HG03108 (cell line): ENCODE data around the gene ALDH1A2.

Experiments
- ATAC-seq: cut with Tn5 transposase; IDR thresholded peaks from one replicate; pipeline ENCODE4 v1.9.1; 2021; ENCODE audit warnings: moderate library complexity; ENCODE audit not compliant: unreplicated experiment

ALDH1A2 gene

GRCh38 chr15:57910672-57911071 lies 154.8 kb downstream of the ALDH1A2 start:
- ATAC-seq: no peak

GRCh38 chr15:57909388-57909787 lies 156.1 kb downstream of the ALDH1A2 start:
- ATAC-seq: no peak

- ATAC-seq: no peak
Measured at GRCh38 chr15:57903626-57904025, 161.9 kb downstream of the ALDH1A2 start.
